IPS DF 6.9 (cell line): ENCODE data around the gene AASS.
"Not testable (repeated sequence)": the region's sequence is repeated elsewhere in the genome, so short reads cannot be mapped to it uniquely, and the experiment has no call there.

Source experiments
- DNase-seq: peaks from one replicate; pipeline ENCODE4 v3.0.0-alpha.2; 2013; ENCODE audit warnings: low read depth, low spot score
- H3K27ac ChIP-seq: one replicate; pipeline ENCODE4 v1.5.1; 2013; ENCODE audit warnings: low read length, control low read depth
- H3K27me3 ChIP-seq: 2 replicates; pipeline ENCODE4 v1.6.1; 2013; ENCODE audit warnings: mild to moderate bottlenecking, low read length; ENCODE audit not compliant: control insufficient read depth, insufficient read depth
- H3K36me3 ChIP-seq: 2 replicates; pipeline ENCODE4 v1.6.1; 2013; ENCODE audit warnings: low read length; ENCODE audit not compliant: control insufficient read depth, insufficient read depth
- H3K4me1 ChIP-seq: 2 replicates; pipeline ENCODE4 v1.6.1; 2013; ENCODE audit warnings: low read length; ENCODE audit not compliant: control insufficient read depth, insufficient read depth
- H3K4me3 ChIP-seq: 2 replicates; pipeline ENCODE4 v1.5.1; 2013; ENCODE audit warnings: mild to moderate bottlenecking, low read length
- H3K9me3 ChIP-seq: 2 replicates; pipeline ENCODE4 v1.6.1; 2013; ENCODE audit warnings: low read length, inconsistent platforms; ENCODE audit not compliant: control insufficient read depth, insufficient read depth
- WGBS: extraction: QIAGEN DNeasy Blood & Tissue Kit; methylation state at CpG from one replicate; pipeline ENCODE4 v1.1.7; 2013; ENCODE audit warnings: mixed read lengths, missing lambda C conversion rate; ENCODE audit not compliant: insufficient read length, insufficient coverage; 5-methylcytosine and 5-hydroxymethylcytosine counted together

The AASS gene

DNA sequence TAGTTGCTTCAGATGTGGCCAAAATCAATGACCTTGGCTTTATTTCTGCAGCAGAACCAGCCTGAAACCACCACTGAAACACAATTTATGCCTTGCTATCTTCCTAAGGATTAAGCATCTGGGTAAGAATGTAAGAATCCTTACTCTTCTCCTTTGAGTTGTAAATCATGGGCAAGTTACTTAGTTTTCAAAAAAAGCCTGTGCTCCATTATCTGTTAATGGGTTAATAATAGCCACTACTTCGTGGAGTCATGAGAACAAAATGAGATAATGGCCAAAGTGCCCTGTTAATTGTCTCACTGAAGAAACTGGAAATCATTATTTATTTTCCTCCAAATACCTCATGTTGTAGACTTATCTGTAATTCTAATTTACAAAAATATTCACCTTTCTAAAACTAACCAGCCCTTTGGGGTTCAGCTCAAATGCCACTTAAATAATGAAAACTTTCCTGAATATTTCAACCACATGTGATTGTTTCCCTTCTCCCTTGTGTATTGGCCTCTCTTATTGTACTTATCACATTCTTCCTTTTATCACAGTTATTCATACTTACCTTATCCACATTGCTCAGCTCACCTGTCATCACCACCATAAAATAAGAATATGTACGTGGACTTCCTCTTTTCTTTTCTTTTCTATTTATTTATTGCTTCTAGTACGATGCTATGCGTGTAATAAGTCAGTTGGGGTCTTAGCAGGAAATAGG is 2.0 kb upstream of the AASS start:
- Histone ChIP-seq H3K36me3 (no peaks in the 10 kb centered on the region), H3K27ac (no peak overlapping the region), H3K4me1 (peaks cover 6% of the 10 kb centered on the region), H3K9me3 (no peaks in the 10 kb centered on the region), H3K27me3 (no peaks in the 10 kb centered on the region), H3K4me3 (no peak overlapping the region)
- DNase-seq, result no peak
- WGBS, result no CpG with 5 or more reads among the region's 4 CpGs

DNA sequence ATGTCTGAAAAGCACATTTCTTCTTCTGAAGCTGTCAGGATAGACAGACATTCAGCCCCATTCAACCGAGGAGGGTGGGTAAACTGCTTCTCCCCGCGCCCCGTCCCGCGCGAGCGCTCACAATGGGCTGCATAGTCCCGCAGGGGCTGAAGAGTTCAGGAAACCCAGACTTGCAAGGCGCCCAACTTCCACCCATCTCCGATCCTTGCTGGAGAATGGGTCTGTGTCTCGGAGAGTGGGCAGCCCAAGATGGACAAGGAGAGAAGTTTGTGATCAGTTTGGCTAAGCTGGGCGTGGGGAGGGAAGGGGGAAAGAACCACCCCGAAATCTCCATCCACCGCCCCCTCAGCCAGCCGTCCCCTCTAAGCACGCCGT is 686 bp downstream of the AASS start:
- peak overlapping the region; percentile 86 for H3K4me3 ChIP-seq
- no peak for DNase-seq
- H3K27ac ChIP-seq, result no peak overlapping the region
- H3K4me1 ChIP-seq, result peaks cover 6% of the 10 kb centered on the region
- no CpG with 5 or more reads among the region's 18 CpGs for WGBS
- no peaks in the 10 kb centered on the region for H3K9me3 ChIP-seq
- H3K36me3 ChIP-seq, result no peaks in the 10 kb centered on the region
- no peaks in the 10 kb centered on the region for H3K27me3 ChIP-seq

DNA sequence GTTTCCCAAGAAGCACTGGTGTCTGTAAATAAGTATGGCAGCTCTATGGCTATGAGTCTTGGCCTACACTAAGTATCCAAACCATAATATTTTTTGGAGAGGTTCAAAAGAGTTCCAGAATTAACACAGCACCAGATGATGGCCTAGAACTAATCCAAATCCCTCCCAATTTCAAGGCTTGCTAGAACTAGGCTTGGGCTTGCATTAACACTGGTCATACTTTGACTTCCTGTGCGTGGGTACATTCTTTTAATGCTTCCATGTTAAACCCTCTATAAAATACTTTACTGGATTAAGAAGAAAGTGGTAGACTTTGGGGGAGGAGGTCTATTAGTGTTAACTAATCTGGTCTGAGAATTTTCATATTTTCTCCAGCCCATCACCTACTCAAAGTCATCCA is 3.1 kb downstream of the AASS start:
- Histone ChIP-seq H3K9me3 (no peaks in the 10 kb centered on the region), H3K27ac (no peak overlapping the region), H3K27me3 (no peaks in the 10 kb centered on the region), H3K36me3 (no peaks in the 10 kb centered on the region; the same call in 1 of the 2 replicates), H3K4me3 (peak overlapping the region; percentile 34; the same call in 1 of the 2 replicates), H3K4me1 (peaks cover 6% of the 10 kb centered on the region; the same call in 1 of the 2 replicates)
- no CpG with 5 or more reads among the region's 1 CpG for WGBS
- no peak for DNase-seq

DNA sequence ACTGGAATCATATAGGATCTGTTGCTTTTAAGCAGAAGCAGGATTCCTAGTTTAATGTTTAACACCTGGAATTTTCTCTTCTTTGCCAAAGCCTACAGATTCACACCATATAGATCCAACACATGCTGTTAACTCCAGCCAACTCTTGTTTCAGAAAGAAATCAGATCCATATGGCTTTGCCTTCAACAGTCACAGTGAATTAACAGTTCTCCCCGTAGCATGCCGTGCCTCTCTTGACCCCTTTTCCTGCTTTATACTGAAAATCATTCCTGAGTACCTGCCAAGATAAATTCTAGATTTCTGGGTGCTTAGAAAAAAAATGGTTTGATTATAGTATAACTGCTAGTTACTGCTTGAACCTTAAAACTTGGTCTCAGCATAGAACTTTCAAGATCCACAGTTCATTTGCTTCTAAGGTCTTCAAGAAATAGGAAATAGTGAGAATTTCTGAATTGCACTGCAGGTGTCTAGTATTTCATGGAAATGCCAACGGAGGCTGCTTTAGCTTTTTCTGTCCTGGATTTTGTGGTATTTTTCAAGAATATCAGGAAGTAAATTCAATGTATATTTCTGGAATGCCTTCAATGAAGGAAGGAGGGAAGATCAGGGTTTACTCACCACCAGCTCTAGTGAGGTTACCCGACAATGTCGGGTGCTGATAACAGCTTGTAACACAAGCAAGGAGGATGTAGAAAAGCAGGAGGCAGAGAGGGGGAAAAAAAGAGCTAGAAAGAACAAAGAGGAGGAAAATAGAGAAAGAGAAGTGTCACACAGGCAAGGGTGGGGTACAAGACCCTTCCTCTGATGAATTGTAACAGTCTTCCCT is 6.6 kb downstream of the AASS start:
- no peaks in the 10 kb centered on the region for H3K27me3 ChIP-seq
- no peak for DNase-seq
- peaks cover 4% of the 10 kb centered on the region; the same call in 1 of the 2 replicates for H3K4me1 ChIP-seq
- no peak overlapping the region for H3K4me3 ChIP-seq
- peaks cover 8% of the 10 kb centered on the region; the same call in 1 of the 2 replicates for H3K36me3 ChIP-seq
- WGBS, result no CpG with 5 or more reads among the region's 5 CpGs
- no peak overlapping the region for H3K27ac ChIP-seq
- no peaks in the 10 kb centered on the region for H3K9me3 ChIP-seq

DNA sequence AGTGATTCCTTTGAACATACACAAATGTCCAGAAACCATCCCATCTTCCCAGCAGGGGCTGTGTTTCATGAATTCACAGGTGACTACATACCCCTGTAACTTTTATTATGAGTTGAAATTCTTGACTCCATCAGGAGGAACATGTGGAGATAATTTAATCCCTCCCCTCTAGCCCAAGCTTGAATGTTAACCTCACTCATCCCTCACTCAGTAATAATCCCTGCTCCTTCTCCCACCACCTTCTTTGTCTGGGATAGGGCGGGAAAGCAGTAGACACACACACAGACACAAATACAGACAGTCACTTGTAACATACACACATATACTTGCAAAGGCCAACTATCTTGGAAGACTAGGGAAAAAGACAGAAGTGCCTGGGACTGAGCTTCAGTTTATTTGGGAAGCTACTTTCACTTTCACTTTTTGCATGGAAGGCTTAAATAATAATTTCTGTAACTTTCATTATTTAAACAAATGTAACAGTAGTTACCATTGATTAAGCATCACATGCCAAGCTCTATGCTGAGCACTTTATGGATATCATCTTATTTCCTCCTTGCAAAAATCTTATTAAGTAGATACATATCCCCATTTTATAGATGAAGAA is 7.3 kb downstream of the AASS start:
- no peak overlapping the region for H3K4me3 ChIP-seq
- H3K27me3 ChIP-seq, result no peaks in the 10 kb centered on the region
- H3K27ac ChIP-seq, result no peak overlapping the region
- WGBS, result no CpG with 5 or more reads among the region's 1 CpG
- DNase-seq, result no peak
- peaks cover 4% of the 10 kb centered on the region; the same call in 1 of the 2 replicates for H3K4me1 ChIP-seq
- no peaks in the 10 kb centered on the region for H3K9me3 ChIP-seq
- H3K36me3 ChIP-seq, result peaks cover 8% of the 10 kb centered on the region; the same call in 1 of the 2 replicates

DNA sequence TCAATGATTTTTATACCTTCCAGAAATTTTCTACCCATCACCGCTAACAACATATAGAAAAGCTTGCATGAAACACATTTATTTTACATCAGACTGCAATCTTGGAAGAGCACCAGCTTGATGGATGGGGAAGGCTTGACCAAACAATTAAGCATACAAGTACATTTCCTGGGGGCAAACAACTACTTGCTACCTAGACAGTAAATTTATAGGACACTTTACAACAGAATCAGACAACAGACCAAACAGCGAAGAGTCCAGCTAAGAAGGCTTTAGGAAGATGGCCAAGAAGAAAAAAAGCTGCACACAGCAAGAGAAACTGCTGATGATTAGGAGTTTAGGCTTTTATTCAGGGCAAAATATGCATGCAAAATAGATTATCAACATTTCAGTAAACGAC is 8.0 kb downstream of the AASS start:
- no peak for DNase-seq
- H3K9me3 ChIP-seq, result no peaks in the 10 kb centered on the region
- H3K27me3 ChIP-seq, result no peaks in the 10 kb centered on the region
- peaks cover 4% of the 10 kb centered on the region; the same call in 1 of the 2 replicates for H3K4me1 ChIP-seq
- H3K27ac ChIP-seq, result no peak overlapping the region
- H3K36me3 ChIP-seq, result peaks cover 8% of the 10 kb centered on the region; the same call in 1 of the 2 replicates
- H3K4me3 ChIP-seq, result no peak overlapping the region
- WGBS, result no CpG with 5 or more reads among the region's 3 CpGs

DNA sequence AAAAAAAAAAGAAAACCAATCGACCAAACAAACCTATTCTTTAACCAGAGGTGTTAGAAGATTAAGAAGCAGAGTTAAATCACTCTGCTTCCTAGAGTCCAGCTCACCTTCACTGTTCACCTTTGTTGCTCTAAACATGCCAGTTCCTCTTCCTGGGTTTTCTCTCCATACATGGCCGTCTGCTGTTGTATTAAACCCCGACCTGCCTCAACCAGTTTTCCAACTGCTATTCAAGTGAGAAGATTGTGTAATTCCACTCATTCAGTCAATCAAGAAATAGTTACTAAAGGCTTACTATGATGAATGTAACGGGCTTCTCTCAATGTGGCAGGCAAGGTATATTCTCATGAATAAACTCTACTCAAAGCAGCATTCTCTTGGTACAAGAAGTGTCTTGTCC is 8.8 kb downstream of the AASS start:
- H3K36me3 ChIP-seq, result peaks cover 8% of the 10 kb centered on the region; the same call in 1 of the 2 replicates
- WGBS, result no CpG with 5 or more reads among the region's 4 CpGs
- no peaks in the 10 kb centered on the region for H3K27me3 ChIP-seq
- no peak overlapping the region for H3K27ac ChIP-seq
- no peak overlapping the region for H3K4me3 ChIP-seq
- DNase-seq, result no peak
- peaks cover 4% of the 10 kb centered on the region; the same call in 1 of the 2 replicates for H3K4me1 ChIP-seq
- H3K9me3 ChIP-seq, result no peaks in the 10 kb centered on the region

DNA sequence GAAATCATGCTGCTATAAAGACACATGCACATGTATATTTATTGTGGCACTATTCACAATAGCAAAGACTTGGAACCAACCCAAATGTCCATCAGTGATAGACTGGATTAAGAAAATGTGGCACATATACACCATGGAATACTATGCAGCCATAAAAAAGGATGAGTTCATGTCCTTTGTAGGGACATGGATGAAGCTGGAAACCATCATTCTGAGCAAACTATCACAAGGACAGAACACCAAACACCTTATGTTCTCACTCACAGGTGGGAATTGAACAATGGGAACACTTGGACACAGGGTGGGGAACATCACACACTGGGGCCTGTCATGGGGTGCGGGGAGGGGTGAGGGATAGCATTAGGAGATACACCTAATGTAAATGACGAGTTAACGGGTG is 9.3 kb downstream of the AASS start:
- no CpG with 5 or more reads among the region's 3 CpGs for WGBS
- not testable (repeated sequence) for H3K4me1 ChIP-seq

DNA sequence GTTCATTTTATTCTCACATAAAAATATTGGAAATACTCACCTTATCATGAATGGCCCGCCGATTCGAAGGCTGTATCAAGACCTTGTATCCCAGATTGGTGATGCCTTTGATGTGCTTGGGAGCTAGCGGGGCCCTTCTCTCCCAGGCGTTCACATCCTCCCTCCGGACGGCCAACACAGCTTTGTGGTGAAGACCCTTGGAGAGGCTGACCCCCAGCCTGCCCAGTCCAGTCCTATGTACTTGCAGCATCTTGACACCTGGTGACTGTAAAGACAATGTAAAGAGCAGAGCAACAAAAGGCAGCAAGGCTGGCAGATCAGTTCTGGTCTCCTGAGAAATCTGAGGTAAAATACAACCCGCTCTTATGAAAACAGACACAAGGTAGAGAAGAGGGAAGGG is 10.6 kb downstream of the AASS start:
- no peak for DNase-seq
- H3K36me3 ChIP-seq, result peaks cover 8% of the 10 kb centered on the region; the same call in 1 of the 2 replicates
- H3K4me1 ChIP-seq, result peaks cover 4% of the 10 kb centered on the region; the same call in 1 of the 2 replicates
- H3K27ac ChIP-seq, result no peak overlapping the region
- no peaks in the 10 kb centered on the region for H3K9me3 ChIP-seq
- H3K27me3 ChIP-seq, result no peaks in the 10 kb centered on the region
- no peak overlapping the region for H3K4me3 ChIP-seq
- WGBS, result no CpG with 5 or more reads among the region's 8 CpGs

More for the DNA sequence above, 9.3 kb downstream of the AASS start:
- H3K36me3 ChIP-seq, H3K27me3 ChIP-seq, H3K27ac ChIP-seq, H3K4me3 ChIP-seq, H3K9me3 ChIP-seq, DNase-seq: not testable (repeated sequence)

DNA sequence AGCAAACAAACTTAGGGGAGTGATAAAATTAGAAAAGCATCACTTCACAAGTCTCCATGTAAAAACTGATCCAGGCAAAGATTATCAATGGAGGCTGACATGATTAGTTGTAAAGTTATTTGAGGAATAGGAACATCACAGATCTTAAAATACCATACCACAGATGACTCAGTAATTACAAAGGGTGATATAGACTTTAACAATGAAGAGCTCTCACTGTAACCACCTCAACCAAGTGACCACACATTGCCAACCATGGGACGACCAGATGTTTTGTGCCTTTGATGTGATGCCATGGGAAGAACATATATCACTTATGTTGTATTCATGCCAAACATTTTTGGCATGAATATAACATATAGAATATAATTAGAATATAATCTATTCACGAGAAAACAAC is 11.7 kb downstream of the AASS start:
- no peak for DNase-seq
- Histone ChIP-seq H3K9me3 (no peaks in the 10 kb centered on the region), H3K36me3 (peaks cover 15% of the 10 kb centered on the region; the same call in 1 of the 2 replicates), H3K4me1 (peaks cover 2% of the 10 kb centered on the region; the same call in 1 of the 2 replicates), H3K4me3 (no peak overlapping the region), H3K27me3 (no peaks in the 10 kb centered on the region), H3K27ac (no peak overlapping the region)
- no CpG with 5 or more reads among the region's 2 CpGs for WGBS
